Gastroesophageal sphincter (tissue), 3 donors: Measurements from ENCODE around the gene DHX57.

Experiments
- CTCF ChIP-seq, 4 experiments: fragments of 200-600 bp in 2 of 4; fragments of 450-650 bp in 2 of 4; sonication (generic) in 1 of 4; IDR thresholded peaks; one replicate each; pipeline ENCODE4 v1.5.1; 2017 to 2019; ENCODE audit warnings: antibody characterized with exemption in 4 of 4, mild to moderate bottlenecking in 2 of 4, moderate library complexity in 2 of 4
- POLR2A ChIP-seq, 2 donors: fragments of 450-650 bp; IDR thresholded peaks; one replicate each; pipeline ENCODE4 v1.6.1; 2017; ENCODE audit warnings: antibody characterized with exemption in 2 of 2, mild to moderate bottlenecking in 2 of 2, moderate library complexity in 1 of 2
- POLR2AphosphoS5 ChIP-seq: sonication (generic); formaldehyde crosslinking; IDR thresholded peaks from one replicate; pipeline ENCODE4 v1.6.1; 2017; ENCODE audit warnings: antibody characterized with exemption

GRCh38 chr2:38912619-38913018 lies 36.9 kb upstream of the DHX57 start:
- TF ChIP-seq CTCF (IDR thresholded peaks at IDR 0.05) (no peak), POLR2A (IDR thresholded peaks at IDR 0.05) (no peak), POLR2AphosphoS5 (no peak)
